ENCODE results near the gene ARID1B.

GRCh38 chr6:157207521-157208076 is 430.4 kb downstream of the ARID1B start:
- TF ChIP-seq CTCF (IDR thresholded peaks at IDR 0.05) (no peak), TCF7L2 (IDR thresholded peaks at IDR 0.05; ENCODE audit: low read depth, low read length) (no peak)
